Activated CD4-positive, alpha-beta T cell treated with anti-CD3 and anti-CD28 coated beads, Interleukin-2, amount 50 U/mL, for 4 hours (primary cell): ENCODE measurements around the gene ANAPC15.

Source experiments
- DNase-seq, 2 experiments: peaks; one replicate each; pipeline ENCODE4 v3.0.0-alpha.2; 2020

ANAPC15 gene

GRCh38 chr11:72123117-72123653, 10.7 kb upstream of the ANAPC15 start:
- DNase-seq: no peak

GRCh38 chr11:72122607-72123006, 10.1 kb upstream of the ANAPC15 start:
- DNase-seq: no peak

DNA sequence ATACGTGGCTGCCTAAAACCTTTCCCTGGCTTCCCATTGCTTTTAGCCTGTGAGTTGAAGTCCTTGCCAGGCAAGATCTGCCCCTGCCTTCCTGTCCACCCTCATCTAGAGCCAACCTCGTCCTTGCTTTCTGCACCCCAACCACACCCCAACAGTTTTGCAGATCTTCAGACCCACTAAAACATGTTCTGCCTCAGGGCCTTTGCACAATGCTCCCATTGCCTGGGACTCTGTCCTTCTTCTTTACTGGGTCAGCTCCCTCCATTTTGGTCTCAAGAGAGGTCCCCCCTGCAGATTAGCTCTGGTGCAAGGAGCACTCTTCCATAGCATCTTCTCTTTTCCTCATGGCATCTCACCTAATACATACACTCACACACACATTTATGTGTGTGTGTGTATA, 8.4 kb upstream of the ANAPC15 start:
- no peak for DNase-seq

GRCh38 chr11:72119198-72119597, 6.7 kb upstream of the ANAPC15 start:
- DNase-seq: no peak

DNA sequence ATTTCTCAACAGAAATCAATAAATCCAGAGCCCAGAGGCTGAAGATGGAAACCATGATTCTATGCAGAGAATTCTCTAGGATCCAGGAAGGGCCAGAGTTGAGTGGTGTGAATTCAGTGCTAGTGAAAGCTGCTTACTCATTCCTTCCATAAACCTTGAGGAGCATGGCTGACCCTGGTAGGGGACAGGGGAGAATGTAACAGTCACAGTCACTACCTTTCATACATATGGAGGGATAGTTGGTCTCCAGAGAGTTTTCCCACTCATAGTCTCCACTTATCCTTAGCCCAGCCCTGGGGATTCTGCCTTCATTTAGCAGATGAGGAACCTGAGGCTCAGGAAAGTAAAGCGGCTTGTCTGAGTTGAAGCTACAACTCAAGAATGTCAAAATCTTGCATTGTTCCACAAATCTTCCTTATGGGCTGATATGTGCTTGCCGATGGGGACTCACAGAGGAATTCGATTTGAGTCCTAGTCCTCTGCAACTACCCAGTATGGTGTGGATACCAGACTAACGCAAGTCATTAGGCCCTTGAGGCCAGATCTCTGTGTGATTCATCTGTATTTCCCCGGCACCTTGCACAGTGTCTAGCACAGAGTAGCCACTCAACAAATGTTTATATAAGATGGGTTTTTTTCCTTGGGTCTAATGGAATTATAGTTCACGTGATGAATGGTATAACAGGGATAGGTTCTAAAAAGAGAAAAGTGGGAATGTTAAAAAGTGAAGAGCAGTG, 3.7 kb upstream of the ANAPC15 start:
- no peak for DNase-seq

GRCh38 chr11:72114570-72114969, 2.1 kb upstream of the ANAPC15 start:
- no peak for DNase-seq

- DNase-seq: no peak
Observed at GRCh38 chr11:72112978-72113808, 698 bp upstream of the ANAPC15 start.

DNA sequence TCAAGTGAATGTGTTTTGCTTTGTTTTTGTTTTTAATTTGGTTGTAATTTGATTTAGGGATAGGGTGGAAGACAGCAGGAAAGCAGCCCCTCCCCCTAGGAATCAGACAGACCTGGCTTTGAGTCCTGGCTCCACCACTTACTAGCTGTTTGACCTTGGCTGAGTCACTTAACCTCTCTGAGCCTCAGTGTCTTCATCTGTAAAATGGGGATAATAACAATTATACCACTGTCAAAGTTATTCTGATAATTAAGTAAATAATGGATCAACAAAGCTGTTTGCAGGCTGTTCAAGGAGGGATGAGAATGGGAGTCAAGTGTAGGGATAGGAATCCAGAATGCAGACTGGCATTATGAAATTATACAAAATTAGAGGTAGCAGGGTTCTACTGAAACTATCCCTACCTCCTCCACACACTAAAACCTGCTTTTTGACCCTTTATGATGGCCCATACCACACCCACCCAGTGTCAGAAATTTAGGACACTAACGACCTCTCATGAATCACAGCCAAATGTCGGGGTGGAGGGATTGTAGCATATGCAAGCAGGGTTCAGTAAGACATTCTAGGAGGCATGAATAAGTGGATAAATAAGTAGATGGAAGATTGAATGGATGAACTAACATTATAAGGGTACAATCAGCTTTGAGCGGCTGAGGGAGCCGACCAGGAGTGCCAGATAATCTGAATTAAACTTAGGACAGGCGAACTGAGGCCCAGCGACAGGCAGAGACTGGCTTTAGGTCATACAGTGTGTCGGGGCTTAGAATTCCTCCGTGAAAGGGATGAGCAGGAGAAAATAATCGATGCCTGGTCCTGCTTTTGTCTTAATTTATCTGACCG, 974 bp downstream of the ANAPC15 start:
- no peak for DNase-seq

GRCh38 chr11:72105888-72106287, 6.6 kb downstream of the ANAPC15 start, which contains the start of gene TOMT:
TSS of gene TOMT (plus strand) at chr11:72105924. CDS start at chr11:72105952, 28 bp downstream.
- no peak for DNase-seq

DNA sequence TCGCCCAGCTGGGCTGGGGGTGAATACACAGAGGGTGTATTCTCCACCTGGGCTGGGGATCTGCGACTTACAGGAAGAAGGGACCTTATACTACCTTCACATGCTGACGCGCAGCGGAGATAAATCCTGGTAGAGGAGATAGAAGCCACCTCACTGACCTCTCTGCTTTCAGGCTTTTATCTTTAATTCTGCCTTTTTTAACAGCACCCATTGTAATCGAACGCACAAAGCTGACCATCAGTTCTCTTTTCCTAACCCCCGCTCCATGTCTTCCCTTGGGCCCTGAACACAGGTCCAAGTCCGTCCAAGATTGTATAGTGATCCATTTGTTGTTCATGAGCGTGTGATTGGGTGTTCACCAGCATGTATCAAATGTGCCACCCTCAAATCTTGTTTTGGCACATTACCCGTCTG, 8.7 kb downstream of the ANAPC15 start:
- DNase-seq: no peak

- peak; percentile 97 for DNase-seq
Observed at GRCh38 chr11:72102946-72103753, 9.3 kb downstream of the ANAPC15 start, which contains the start of gene LAMTOR1. TSS of gene LAMTOR1 (minus strand) at chr11:72103297. CDS start at chr11:72103224, 73 bp downstream.

- no peak for DNase-seq
Observed at GRCh38 chr11:72102631-72102945, 9.9 kb downstream of the ANAPC15 start.

DNA sequence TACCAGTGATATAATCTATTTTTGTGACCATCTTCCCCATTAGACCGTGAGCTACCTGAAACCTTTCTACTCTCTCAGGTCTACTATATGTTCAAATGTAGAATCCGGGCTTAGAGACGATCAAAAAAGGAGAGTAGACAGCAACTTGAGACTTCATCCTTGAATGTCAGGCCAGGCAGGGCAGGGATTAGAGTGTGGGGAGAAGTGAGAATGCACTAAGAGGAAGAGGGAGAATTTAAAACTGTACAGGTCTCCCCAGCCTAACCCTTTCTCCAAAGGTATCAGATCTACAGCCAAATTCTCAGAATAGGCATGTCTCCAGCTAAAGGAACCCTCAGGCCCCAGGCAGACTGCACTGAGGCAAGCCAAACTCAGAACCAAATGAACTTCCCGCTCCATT, 10.3 kb downstream of the ANAPC15 start:
- no peak for DNase-seq

DNA sequence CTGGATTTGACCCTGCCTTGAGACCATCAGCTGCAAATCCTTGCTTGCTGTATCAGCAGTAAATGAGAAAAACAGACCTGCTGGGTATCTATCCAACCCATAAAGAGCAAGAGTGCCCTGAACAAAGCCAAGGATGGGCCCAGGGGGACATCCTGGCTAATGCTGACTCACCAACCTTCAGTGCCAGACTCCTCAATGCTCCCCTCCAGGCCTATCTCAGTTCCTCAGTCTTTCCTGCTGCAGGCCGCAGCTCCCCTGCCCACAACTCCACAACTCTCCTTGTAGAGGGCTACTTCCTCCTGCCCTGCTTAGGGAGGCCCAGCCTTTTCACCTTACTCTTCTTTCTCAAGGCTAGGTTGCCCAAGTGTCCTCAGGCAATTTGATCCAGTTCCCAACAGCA, 12.0 kb downstream of the ANAPC15 start:
- no peak for DNase-seq

DNA sequence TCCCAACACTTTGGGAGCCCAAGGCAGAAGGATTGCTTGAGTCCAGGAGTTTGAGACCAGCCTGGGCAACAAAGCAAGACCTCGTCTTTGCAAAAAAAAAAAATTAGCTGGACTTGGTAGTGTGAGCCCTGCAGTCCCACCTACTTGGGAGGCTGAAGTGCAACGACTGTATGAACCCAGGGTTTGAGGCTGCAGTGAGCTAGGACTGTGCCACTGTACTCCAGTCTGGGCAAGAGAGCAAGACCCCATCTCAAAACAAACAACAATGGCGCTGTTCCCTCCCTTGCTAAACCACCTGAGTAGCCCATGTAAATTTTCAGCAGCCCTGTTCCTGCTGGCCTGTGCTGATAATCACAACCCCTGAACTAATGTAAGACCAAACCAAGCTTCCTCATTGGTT, 12.5 kb downstream of the ANAPC15 start:
- DNase-seq: no peak

- no peak for DNase-seq
Observed at GRCh38 chr11:72098741-72099140, 13.8 kb downstream of the ANAPC15 start.

GRCh38 chr11:72091292-72091691, 21.2 kb downstream of the ANAPC15 start:
- DNase-seq: peak; percentile 68 to 73

DNA sequence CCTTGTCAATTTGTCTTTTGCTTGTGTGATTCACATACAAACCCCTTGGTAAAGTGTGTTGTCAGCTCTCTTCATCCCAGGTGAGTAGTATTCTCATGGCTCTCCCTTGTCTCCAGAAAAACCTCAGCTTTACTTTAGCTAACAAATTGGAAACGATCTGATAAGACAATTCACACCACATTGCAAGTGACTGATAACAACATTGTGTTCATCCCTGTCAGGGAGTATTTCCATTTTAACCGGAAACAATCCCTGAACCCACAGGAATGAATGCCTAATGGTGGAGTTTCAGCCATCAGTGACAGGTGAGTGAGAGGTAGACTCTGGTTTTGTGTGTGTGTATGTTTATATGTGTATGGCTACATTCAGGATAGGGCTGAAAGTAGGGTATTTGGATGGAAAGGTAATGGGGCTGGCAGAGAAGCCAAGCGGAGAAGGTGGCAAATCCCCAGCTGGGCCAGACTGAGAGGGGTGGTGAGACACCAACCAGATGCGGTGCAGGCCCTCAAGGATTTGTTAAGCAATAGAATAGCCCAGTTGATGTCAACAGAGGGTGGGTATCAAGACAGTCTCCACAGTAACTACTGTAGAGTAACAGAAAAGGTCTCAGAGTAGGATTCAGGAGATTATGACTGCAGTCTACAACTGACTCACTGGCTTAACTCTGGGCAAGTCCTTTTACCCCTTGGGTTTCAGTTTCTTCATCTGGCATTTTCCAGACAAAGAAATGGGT, 24.3 kb downstream of the ANAPC15 start:
- DNase-seq: no peak

DNA sequence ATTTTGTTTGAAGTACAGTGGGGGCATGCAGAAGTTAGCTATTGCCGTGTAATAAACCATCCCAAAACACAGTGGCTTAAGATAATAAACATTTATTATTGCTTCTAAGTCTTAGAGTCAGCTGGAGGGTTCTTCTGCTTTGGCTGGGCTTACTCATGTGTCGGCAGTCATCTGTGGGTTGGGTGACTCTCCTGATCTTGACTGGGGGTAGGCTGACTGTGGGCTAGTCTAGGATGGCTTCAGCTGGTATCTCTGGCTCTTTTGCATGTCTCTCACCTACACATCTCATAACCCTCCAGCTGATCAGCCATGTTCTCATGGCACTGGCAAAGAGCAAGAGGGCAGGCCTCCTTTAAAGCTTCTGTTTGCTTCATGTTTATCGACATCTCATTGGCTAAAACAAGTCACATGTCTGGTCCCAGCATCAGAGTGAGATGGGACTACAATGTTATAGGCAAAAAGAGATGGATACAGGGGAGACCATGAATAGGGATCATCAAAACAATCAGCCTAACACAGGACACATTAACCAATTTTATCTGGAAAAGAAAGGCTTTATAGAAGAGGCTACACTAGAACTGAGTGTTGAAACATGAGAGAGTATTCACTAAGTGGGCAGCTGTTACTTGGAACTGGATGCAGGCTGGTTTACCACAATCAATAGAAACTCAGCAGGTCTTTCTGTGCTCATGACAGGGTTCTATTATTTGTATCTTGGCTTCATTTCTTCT, 26.7 kb downstream of the ANAPC15 start:
- no peak for DNase-seq

GRCh38 chr11:72084965-72085364, 27.5 kb downstream of the ANAPC15 start:
- DNase-seq: no peak

DNA sequence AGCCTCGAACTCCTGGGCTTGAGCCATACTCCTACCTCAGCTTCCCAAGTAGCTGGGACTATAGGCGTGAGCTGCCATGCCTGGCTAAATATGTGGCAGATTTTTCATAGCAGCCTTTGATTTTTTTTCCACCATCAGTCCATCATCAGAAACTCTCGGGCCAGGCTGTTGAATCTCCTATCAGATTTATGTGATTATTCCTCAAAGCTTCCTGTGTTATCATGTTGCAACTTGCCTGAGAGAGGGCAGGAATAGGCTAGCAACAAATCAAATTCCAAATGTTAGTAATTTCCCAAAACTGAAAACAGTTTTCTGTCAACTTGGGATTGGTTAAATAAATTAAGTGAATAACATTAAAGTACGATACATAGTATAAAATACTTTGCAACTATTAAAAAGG, 28.4 kb downstream of the ANAPC15 start:
- no peak for DNase-seq
